H1 (cell line): Measurements from ENCODE around the gene PLBD2. TPM values are rescaled to one million over a fixed set of nuclear protein-coding genes. Genes with fewer than 3 reads are reported as not detected.
A peak's percentile ranks its signal among the peaks of the same experiment; 100 is the strongest.

Experiments used
- CTCF ChIA-PET: fragments of 300-600 bp; sonication (Branson Sonifier 250); formaldehyde crosslinking; loops from one replicate; lab custom pipeline; 2021; ENCODE audit not compliant: partially characterized antibody; lab: Charles Lee
- POLR2A ChIA-PET: fragments of 300-600 bp; sonication (Branson Sonifier 250); formaldehyde crosslinking; loops from one replicate; lab custom pipeline; 2021; ENCODE audit warnings: inconsistent platforms; ENCODE audit not compliant: partially characterized antibody; lab: Charles Lee
- DNase-seq, 2 experiments: peaks; one replicate each; pipeline versions ENCODE4 v3.0.0 to v3.0.0-alpha.2; 2010 to 2022; ENCODE audit warnings: low spot score in 2 of 2, low read depth in 1 of 2, mixed read lengths in 1 of 2
- FAIRE-seq: peaks from 2 replicates; lab custom pipeline; 2011; peaks lifted over from hg19 to GRCh38; lab: Jason Lieb, UNC
- H2AFZ ChIP-seq: 2 replicates; pipeline ENCODE4 v1.8.1; 2012; ENCODE audit warnings: low read length, inconsistent platforms
- H2AK5ac ChIP-seq: 2 replicates; pipeline ENCODE4 v1.6.1; 2013; ENCODE audit warnings: low read depth, low read length
- H2BK120ac ChIP-seq: replicated peaks from 2 replicates; pipeline ENCODE3; 2013; ENCODE audit warnings: low read depth, low read length, inconsistent platforms
- H2BK12ac ChIP-seq: 2 replicates; pipeline ENCODE4 v1.6.1; 2013; ENCODE audit warnings: low read depth, low read length
- H2BK15ac ChIP-seq: 2 replicates; pipeline ENCODE4 v1.6.1; 2013; ENCODE audit warnings: low read length
- H2BK20ac ChIP-seq: 2 replicates; pipeline ENCODE4 v1.6.1; 2013; ENCODE audit warnings: low read length
- H2BK5ac ChIP-seq: 2 replicates; pipeline ENCODE4 v1.6.1; 2013; ENCODE audit warnings: low read depth, low read length
- H3K14ac ChIP-seq: 2 replicates; pipeline ENCODE4 v1.6.1; 2013; ENCODE audit warnings: inconsistent platforms; ENCODE audit not compliant: insufficient read length
- H3K18ac ChIP-seq: 2 replicates; pipeline ENCODE4 v1.6.1; 2013; ENCODE audit warnings: low read length; ENCODE audit errors: extremely low read depth
- H3K23ac ChIP-seq: 2 replicates; pipeline ENCODE4 v1.6.1; 2013; ENCODE audit warnings: inconsistent platforms; ENCODE audit not compliant: insufficient read length
- H3K23me2 ChIP-seq: 2 replicates; pipeline ENCODE4 v1.6.1; 2013; ENCODE audit warnings: low read depth, low read length
- H3K27ac ChIP-seq: 2 replicates; pipeline ENCODE4 v1.6.1; 2011; ENCODE audit warnings: low read depth, low read length, inconsistent platforms
- H3K27me3 ChIP-seq, 4 experiments: replicated peaks in 1 of 4; 1 replicate in 1 of 4; 2 replicates in 3 of 4; pipeline versions ENCODE4 v1.6.1 to v1.8.1; 2011 to 2013; ENCODE audit warnings: low read length in 3 of 4, mild to moderate bottlenecking in 3 of 4, inconsistent platforms in 2 of 4, mixed read lengths in 2 of 4, moderate library complexity in 1 of 4; ENCODE audit not compliant: control insufficient read depth in 3 of 4, insufficient read depth in 3 of 4; ENCODE audit errors: extremely low read depth in 1 of 4
- H3K36me3 ChIP-seq, 4 experiments: 2 replicates each; pipeline versions ENCODE4 v1.6.1 to v1.8.1; 2011 to 2013; ENCODE audit warnings: mild to moderate bottlenecking in 4 of 4, low read length in 3 of 4, moderate library complexity in 2 of 4, control low read depth in 1 of 4, inconsistent platforms in 1 of 4; ENCODE audit not compliant: insufficient read depth in 4 of 4, control insufficient read depth in 2 of 4
- H3K4ac ChIP-seq: replicated peaks from 2 replicates; pipeline ENCODE3; 2013; ENCODE audit warnings: low read length, low read depth, mixed read lengths, inconsistent platforms; ENCODE audit not compliant: insufficient read length
- H3K4me1 ChIP-seq, 4 experiments: replicated peaks in 1 of 4; 1 replicate in 1 of 4; 2 replicates in 3 of 4; pipeline versions ENCODE4 v1.6.1 to v1.8.1; 2011 to 2013; ENCODE audit warnings: low read length in 3 of 4, inconsistent platforms in 2 of 4, mixed read lengths in 1 of 4; ENCODE audit not compliant: insufficient read depth in 4 of 4, control insufficient read depth in 3 of 4
- H3K4me2 ChIP-seq, 2 experiments: 2 replicates each; pipeline versions ENCODE4 v1.6.1 to v1.8.1; 2011 to 2013; ENCODE audit warnings: low read depth in 2 of 2, low read length in 2 of 2, control low read depth in 1 of 2, inconsistent platforms in 1 of 2, mild to moderate bottlenecking in 1 of 2; ENCODE audit not compliant: insufficient read depth in 1 of 2
- H3K4me3 ChIP-seq, 4 experiments: fragments of 200-600, 300-600 bp in 1 of 4; sonication (generic), shearing (Covaris generic), sonication (Bioruptor Twin) in 1 of 4; 2 replicates each; pipeline versions ENCODE4 v1.5.1 to v1.8.1; 2011 to 2016; ENCODE audit warnings: low read length in 4 of 4, low read depth in 3 of 4, control low read depth in 2 of 4, inconsistent platforms in 2 of 4, mild to moderate bottlenecking in 2 of 4, mixed read lengths in 1 of 4, moderate library complexity in 1 of 4; ENCODE audit not compliant: insufficient read depth in 2 of 4; ENCODE audit errors: extremely low read depth in 1 of 4
- H3K56ac ChIP-seq: replicated peaks from 2 replicates; pipeline ENCODE3; 2013; ENCODE audit warnings: low read depth, mild to moderate bottlenecking, mixed read lengths, low read length, inconsistent platforms; ENCODE audit not compliant: insufficient read length
- H3K79me1 ChIP-seq: 2 replicates; pipeline ENCODE4 v1.6.1; 2013; ENCODE audit warnings: low read depth, low read length, control low read depth
- H3K79me2 ChIP-seq, 2 experiments: 2 replicates each; pipeline versions ENCODE4 v1.6.1 to v1.8.1; 2012 to 2013; ENCODE audit warnings: low read length in 2 of 2, mild to moderate bottlenecking in 2 of 2, inconsistent platforms in 1 of 2; ENCODE audit not compliant: insufficient read depth in 2 of 2, control insufficient read depth in 1 of 2
- H3K9ac ChIP-seq, 4 experiments: replicated peaks in 1 of 4; 1 replicate in 1 of 4; 2 replicates in 3 of 4; pipeline versions ENCODE4 v1.6.1 to v1.8.1; 2011 to 2013; ENCODE audit warnings: low read depth in 3 of 4, low read length in 3 of 4, control low read depth in 2 of 4, mild to moderate bottlenecking in 2 of 4, moderate library complexity in 2 of 4, inconsistent platforms in 1 of 4; ENCODE audit errors: extremely low read depth in 1 of 4
- H3K9me3 ChIP-seq, 2 experiments: 2 replicates each; pipeline versions ENCODE4 v1.6.1 to v1.8.1; 2012 to 2013; ENCODE audit warnings: mild to moderate bottlenecking in 2 of 2, moderate library complexity in 2 of 2, control low read depth in 1 of 2, inconsistent platforms in 1 of 2, low read depth in 1 of 2, low read length in 1 of 2, mixed read lengths in 1 of 2; ENCODE audit not compliant: insufficient read depth in 2 of 2
- H4K20me1 ChIP-seq, 2 experiments: replicated peaks in 1 of 2; 2 replicates each; pipeline versions ENCODE3 to v1.8.1; 2011 to 2013; ENCODE audit warnings: inconsistent platforms in 2 of 2, low read length in 2 of 2, mild to moderate bottlenecking in 1 of 2; ENCODE audit not compliant: insufficient read depth in 2 of 2, control insufficient read depth in 1 of 2
- H4K5ac ChIP-seq: 2 replicates; pipeline ENCODE4 v1.6.1; 2013; ENCODE audit warnings: low read length, low read depth, mixed read lengths, inconsistent platforms; ENCODE audit not compliant: insufficient read length
- H4K8ac ChIP-seq: 2 replicates; pipeline ENCODE4 v1.8.0; 2013; ENCODE audit warnings: mild to moderate bottlenecking, moderate library complexity, low read length, inconsistent platforms; ENCODE audit not compliant: insufficient read depth; ENCODE audit errors: extremely low read depth
- H4K91ac ChIP-seq: replicated peaks from 2 replicates; pipeline ENCODE3; 2013; ENCODE audit warnings: low read length, mixed read lengths, inconsistent platforms; ENCODE audit not compliant: insufficient read length
- ASH2L ChIP-seq: fragments of 200-600, 300-600 bp; sonication (generic); IDR thresholded peaks from one replicate; pipeline ENCODE4 v1.7.1; 2017; ENCODE audit warnings: low read length
- ATF2 ChIP-seq: IDR thresholded peaks from 2 replicates; pipeline ENCODE4 v1.6.1; 2012; ENCODE audit warnings: low read length, inconsistent platforms
- BACH1 ChIP-seq: IDR thresholded peaks from 2 replicates; pipeline ENCODE4 v1.6.1; 2012; ENCODE audit warnings: low read length, improper control_type of control experiment
- CHD1 ChIP-seq: IDR thresholded peaks from 2 replicates; pipeline ENCODE4 v1.6.1; 2012; ENCODE audit warnings: low read depth, low read length, improper control_type of control experiment
- EP300 ChIP-seq, 2 experiments: IDR thresholded peaks; 1 replicate in 1 of 2; 2 replicates in 1 of 2; pipeline ENCODE4 v1.6.1; 2011 to 2012; ENCODE audit warnings: low read depth in 2 of 2, low read length in 2 of 2, mild to moderate bottlenecking in 2 of 2, borderline replicate concordance in 1 of 2, inconsistent platforms in 1 of 2, moderate library complexity in 1 of 2
- SAP30 ChIP-seq: fragments of 300-600 bp; sonication (generic); IDR thresholded peaks from 2 replicates; pipeline ENCODE4 v1.7.1; 2012; ENCODE audit warnings: low read length, moderate library complexity, mild to moderate bottlenecking, inconsistent platforms; ENCODE audit not compliant: insufficient read depth, insufficient replicate concordance
- TAF7 ChIP-seq: optimal IDR thresholded peaks from 2 replicates; pipeline ENCODE3; 2011; ENCODE audit warnings: low read depth, mild to moderate bottlenecking, inconsistent platforms, low read length, moderate library complexity, borderline replicate concordance
- WGBS, 2 experiments: shearing (Covaris generic) in 1 of 2; methylation state at CpG; one replicate each; pipeline versions ENCODE4 v1.1.6 to v1.1.7; 2013 to 2015; ENCODE audit warnings: low lambda C conversion rate in 2 of 2, mixed read lengths in 2 of 2, inconsistent platforms in 1 of 2, low coverage in 1 of 2, missing lambda C conversion rate in 1 of 2; ENCODE audit not compliant: insufficient replicate concordance in 2 of 2, insufficient coverage in 1 of 2, insufficient read length in 1 of 2; ENCODE audit errors: extremely low coverage in 1 of 2, missing lambda C conversion rate in 1 of 2; 5-methylcytosine and 5-hydroxymethylcytosine counted together
- polyA plus RNA-seq, 7 experiments: library from polyadenylated mRNA; depleted of rRNA in 3 of 7; stranded (reverse) in 5 of 7; unstranded in 2 of 7; fragments of >200 nt in 5 of 7; fragments of 200-250 nt in 2 of 7; gene quantifications; 1 replicate in 5 of 7; 2 replicates in 1 of 7; 4 replicates in 1 of 7; pipeline versions ENCODE4 v1.2.1 to v1.2.3, GENCODE V29; 2011 to 2013; ENCODE audit warnings: missing spikeins in 2 of 7, mixed read lengths in 2 of 7
- total RNA-seq: library from RNA; stranded (reverse); fragmentation: NEBNext Ultra II Directional; extraction: Animal tissue kit (Norgen Biotek cat#: 25700); gene quantifications from 2 replicates; pipeline ENCODE4 v1.2.1, GENCODE V29; 2021

Gene PLBD2
- total and polyA plus RNA-seq, 2 of the 8 experiments (the other 6 are each of a cell fraction or from before 2014, with no cell fraction given), result 16.8 to 33.5 TPM

- Histone ChIP-seq H2BK20ac (no peak overlapping the region), H3K4ac (no peak overlapping the region), H2BK15ac (no peak overlapping the region), H3K4me1 (peaks cover 0 to 8% (median 5%) of the 10 kb centered on the region in 4 experiments; a peak in 5 of 7 replicates), H3K23me2 (no peaks in the 10 kb centered on the region), H3K18ac (no peak overlapping the region), H2BK12ac (no peak overlapping the region), H3K4me3 (no peak overlapping the region), H3K4me2 (no peak overlapping the region), H4K5ac (no peak overlapping the region), H3K14ac (no peak overlapping the region), H3K56ac (no peak overlapping the region), H3K23ac (no peak overlapping the region), H2BK120ac (no peak overlapping the region), H3K27me3 (no peaks in the 10 kb centered on the region), H4K91ac (no peak overlapping the region), H3K9ac (no peak overlapping the region), H3K36me3 (no peaks in the 10 kb centered on the region), H4K8ac (no peak overlapping the region), H2AFZ (0 out of 2 replicates have a peak overlapping the region, but pooled peaks have one; percentile 43), H3K79me1 (no peaks in the 10 kb centered on the region), H2AK5ac (no peak overlapping the region), H3K9me3 (no peaks in the 10 kb centered on the region), H3K79me2 (no peaks in the 10 kb centered on the region), H2BK5ac (no peak overlapping the region), H3K27ac (no peak overlapping the region), H4K20me1 (no peaks in the 10 kb centered on the region)
- CTCF ChIA-PET, result interaction anchor here (1.0 to 1.2 kb wide), 3 partner anchors 9 to 29 kb away, joined by 3 to 4 read pairs (median 3); no protein-coding TSS in a partner anchor
- DNase-seq, result no peak
- FAIRE-seq, result no peak
- POLR2A ChIA-PET, result interaction anchor here (0.7 kb wide), 1 partner anchor 9 kb away, joined by 3 read pairs; no protein-coding TSS in a partner anchor
- 94% methylated on average over 6 of the region's 6 CpGs; no CpG with 5 or more reads in 1 of the 2 experiments for WGBS, 2 experiments
- TF ChIP-seq ASH2L (no peak), ATF2 (no peak), CHD1 (no peak), SAP30 (no peak), TAF7 (no peak), EP300 (IDR thresholded peaks at IDR 0.05; ENCODE audit: borderline replicate concordance in 1 of 2, low read depth in 2 of 2, low read length in 2 of 2) (no peak), BACH1 (no peak)
Measured at GRCh38 chr12:113345318-113345717, 13.1 kb upstream of the PLBD2 start.
